ENCODE measurements around the gene GRAMD2A. TPM values are rescaled to one million over a fixed set of nuclear protein-coding genes. Genes with fewer than 3 reads are reported as not detected.
A peak's percentile ranks its signal among the peaks of the same experiment; 100 is the strongest.

GRAMD2A gene
- total RNA-seq, 4 donors from 2014 or later = 0.41 to 1.4 TPM; not detected in 2

DNA sequence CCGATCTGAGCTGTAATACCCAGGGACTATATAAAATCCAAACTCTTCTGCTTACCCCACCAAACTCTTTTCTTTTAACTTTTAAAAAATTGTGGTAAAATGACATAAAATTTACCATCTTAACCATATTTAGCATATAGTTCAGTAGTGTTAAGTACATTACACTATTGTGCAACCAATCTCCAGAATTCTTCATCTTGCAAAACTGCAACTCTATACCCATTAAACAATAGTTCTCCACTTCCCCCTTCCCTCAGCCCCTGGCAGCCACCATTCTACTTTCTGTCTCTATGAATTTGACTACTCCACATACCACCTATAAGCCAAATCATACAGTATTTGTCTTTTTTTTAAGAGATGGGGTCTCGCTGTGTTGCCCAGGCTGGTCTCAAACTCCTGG is 40.7 kb downstream of the GRAMD2A start:
- no peaks in the 10 kb centered on the region for H3K27me3 ChIP-seq
- DNase-seq = no peak
- H3K9me3 ChIP-seq = no peaks in the 10 kb centered on the region
- H3K4me1 ChIP-seq = peaks cover 0 to 31% (median 10%) of the 10 kb centered on the region in 4 donors
- TF ChIP-seq EP300 (IDR thresholded peaks at IDR 0.05; ENCODE audit: low read depth) (no peak), POLR2AphosphoS5 (IDR thresholded peaks at IDR 0.05) (no peak), POLR2A (IDR thresholded peaks at IDR 0.05) (no peak)
- TF ChIP-seq, protein P1, sequence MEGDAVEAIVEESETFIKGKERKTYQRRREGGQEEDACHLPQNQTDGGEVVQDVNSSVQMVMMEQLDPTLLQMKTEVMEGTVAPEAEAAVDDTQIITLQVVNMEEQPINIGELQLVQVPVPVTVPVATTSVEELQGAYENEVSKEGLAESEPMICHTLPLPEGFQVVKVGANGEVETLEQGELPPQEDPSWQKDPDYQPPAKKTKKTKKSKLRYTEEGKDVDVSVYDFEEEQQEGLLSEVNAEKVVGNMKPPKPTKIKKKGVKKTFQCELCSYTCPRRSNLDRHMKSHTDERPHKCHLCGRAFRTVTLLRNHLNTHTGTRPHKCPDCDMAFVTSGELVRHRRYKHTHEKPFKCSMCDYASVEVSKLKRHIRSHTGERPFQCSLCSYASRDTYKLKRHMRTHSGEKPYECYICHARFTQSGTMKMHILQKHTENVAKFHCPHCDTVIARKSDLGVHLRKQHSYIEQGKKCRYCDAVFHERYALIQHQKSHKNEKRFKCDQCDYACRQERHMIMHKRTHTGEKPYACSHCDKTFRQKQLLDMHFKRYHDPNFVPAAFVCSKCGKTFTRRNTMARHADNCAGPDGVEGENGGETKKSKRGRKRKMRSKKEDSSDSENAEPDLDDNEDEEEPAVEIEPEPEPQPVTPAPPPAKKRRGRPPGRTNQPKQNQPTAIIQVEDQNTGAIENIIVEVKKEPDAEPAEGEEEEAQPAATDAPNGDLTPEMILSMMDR (IDR thresholded peaks at IDR 0.05) = no peak
- in situ Hi-C loops (cut with MboI; ENCODE audit: low pct_ligation_motif_present in 1 of 4, low pct_unique_long_range_greater_than_20kb in 1 of 4, low sequenced_read_pairs in 3 of 4) = loop anchor here (10.0 to 25.0 kb wide), 6 partner anchors 270 to 695 kb away; partner anchors contain the start of gene NR2E3 (in 1 of the 4)
- H3K27ac ChIP-seq = no peak overlapping the region
- WGBS, 2 donors (ENCODE audit: low coverage in 1 of 2) = 90 to 91% methylated on average over 2 of the region's 2 CpGs
- intact Hi-C loops (cut with DNase I; ENCODE audit: low total_unique reads) = loop anchor here (10.0 kb wide), 1 partner anchor 412 kb away; no protein-coding TSS in a partner anchor
- no peaks in the 10 kb centered on the region for H3K36me3 ChIP-seq
- H3K4me3 ChIP-seq = peak overlapping the region in 1 of 4 donors; percentile 63

DNA sequence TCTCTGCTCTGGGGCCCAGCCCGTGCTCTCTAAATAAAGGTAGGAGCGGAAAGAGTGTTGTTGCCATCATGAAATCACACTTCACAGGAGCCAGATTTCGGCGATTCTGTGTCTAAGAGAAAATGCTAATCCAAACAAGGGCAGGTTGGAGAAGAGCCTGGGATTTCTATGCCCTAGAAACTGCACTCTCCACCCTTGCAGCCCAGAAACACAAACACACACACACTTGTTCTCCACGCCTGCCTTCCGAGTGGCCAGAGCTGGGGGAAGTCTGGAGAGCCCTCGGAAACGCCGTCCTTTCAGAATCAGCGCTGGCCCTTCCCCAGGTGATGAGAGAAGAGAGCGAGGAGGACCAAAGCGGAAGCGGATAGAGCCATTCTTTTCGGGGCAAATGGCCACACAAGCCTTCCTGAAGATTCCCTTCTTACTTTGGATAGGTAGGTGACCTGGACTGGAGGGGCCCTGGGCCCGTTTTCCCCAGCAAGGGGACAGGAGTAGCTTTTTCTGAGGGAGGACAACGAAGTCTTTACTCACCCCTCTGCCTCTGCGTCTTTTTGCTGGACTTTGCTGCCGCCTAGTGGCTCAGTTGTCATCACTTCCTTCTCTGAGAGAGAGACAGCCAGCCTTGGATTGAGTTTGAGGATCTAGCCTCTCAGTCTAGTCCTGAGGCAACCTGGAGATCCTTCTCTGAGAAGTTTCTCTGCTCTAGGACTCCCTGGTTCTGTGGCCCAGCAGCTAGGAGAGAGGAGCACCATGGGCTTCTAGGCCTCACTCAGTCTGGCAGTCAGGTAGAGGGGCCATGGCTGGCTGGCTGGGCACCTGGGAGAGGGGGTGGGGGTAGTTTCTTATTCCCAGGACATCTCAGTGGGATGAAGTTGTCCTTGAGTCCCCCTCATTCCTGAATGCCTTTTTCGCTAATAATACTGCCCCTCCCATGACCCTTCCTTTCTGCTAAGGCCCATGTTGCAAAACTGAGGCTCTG is 41.7 kb downstream of the GRAMD2A start:
- no peaks in the 10 kb centered on the region for H3K27me3 ChIP-seq
- in situ Hi-C loops (cut with MboI; ENCODE audit: low pct_ligation_motif_present in 1 of 4, low pct_unique_long_range_greater_than_20kb in 1 of 4, low sequenced_read_pairs in 3 of 4) (loop anchor here (10.0 to 25.0 kb wide), 6 partner anchors 269 to 694 kb away; partner anchors contain the start of gene NR2E3 (in 1 of the 4)), intact Hi-C loops (cut with DNase I; ENCODE audit: low total_unique reads) (loop anchor here (10.0 kb wide), 1 partner anchor 411 kb away; no protein-coding TSS in a partner anchor)
- WGBS, 2 donors (ENCODE audit: low coverage in 1 of 2) = 9 to 10% methylated on average over 4 to 19 of the region's 19 CpGs
- DNase-seq = peak; percentile 93
- TF ChIP-seq, protein P1 (IDR thresholded peaks at IDR 0.05) = peak; percentile 76 to 95 (median 79)
- no peak for TF ChIP-seq POLR2AphosphoS5 (IDR thresholded peaks at IDR 0.05)
- peaks cover 0 to 31% (median 10%) of the 10 kb centered on the region in 4 donors for H3K4me1 ChIP-seq
- H3K36me3 ChIP-seq = no peaks in the 10 kb centered on the region
- H3K9me3 ChIP-seq = no peaks in the 10 kb centered on the region
- peak overlapping the region; percentile 23 to 63 (median 43) for H3K4me3 ChIP-seq
- peak overlapping the region; percentile 80 to 83 (median 81) for H3K27ac ChIP-seq

DNA sequence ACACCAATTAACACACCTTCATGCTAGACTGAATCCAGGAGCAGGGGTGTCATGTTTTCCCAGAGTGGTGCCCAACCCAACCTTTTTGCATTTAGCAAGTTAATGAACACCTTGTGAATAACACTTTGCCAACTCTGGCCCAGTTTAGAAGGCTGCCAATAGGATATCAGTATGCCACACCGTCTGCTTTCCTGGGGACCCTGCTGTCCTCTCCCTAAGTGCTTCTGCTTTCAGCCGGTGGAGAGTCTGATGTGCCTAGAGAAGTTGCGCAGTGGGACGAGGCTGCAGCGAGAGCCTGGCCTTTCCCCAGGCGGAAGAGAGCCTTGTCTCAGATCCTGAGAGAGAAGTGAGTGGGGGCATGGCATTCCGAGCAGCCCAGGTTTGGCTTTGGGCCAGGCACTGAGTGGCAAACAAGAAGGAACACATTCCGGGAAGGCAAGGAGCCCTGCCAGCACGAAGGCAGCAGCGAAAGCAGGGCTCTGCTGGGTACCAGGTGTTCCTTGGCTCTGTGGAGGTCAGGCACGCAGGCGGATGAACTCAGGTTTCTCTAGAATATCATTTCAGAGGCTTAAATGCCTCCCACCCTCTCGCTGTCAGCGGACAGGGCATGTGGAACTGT is 42.5 kb downstream of the GRAMD2A start:
- TF ChIP-seq POLR2AphosphoS5 (IDR thresholded peaks at IDR 0.05) = peak; percentile 54 to 69 (median 63)
- TF ChIP-seq EP300 (IDR thresholded peaks at IDR 0.05; ENCODE audit: low read depth) = no peak
- peak; percentile 57 for TF ChIP-seq POLR2A (IDR thresholded peaks at IDR 0.05)
- TF ChIP-seq, protein P1 (IDR thresholded peaks at IDR 0.05) = no peak
- DNase-seq = peak; percentile 86
- in situ Hi-C loops (cut with MboI; ENCODE audit: low pct_ligation_motif_present in 1 of 4, low pct_unique_long_range_greater_than_20kb in 1 of 4, low sequenced_read_pairs in 3 of 4) = loop anchor here (10.0 to 25.0 kb wide), 6 partner anchors 268 to 693 kb away; partner anchors contain the start of gene NR2E3 (in 1 of the 4)
- H3K4me1 ChIP-seq = peaks cover 0 to 31% (median 10%) of the 10 kb centered on the region in 4 donors
- peak overlapping the region; percentile 80 to 83 (median 81) for H3K27ac ChIP-seq
- intact Hi-C loops (cut with DNase I; ENCODE audit: low total_unique reads) = loop anchor here (10.0 kb wide), 1 partner anchor 410 kb away; no protein-coding TSS in a partner anchor
- H3K9me3 ChIP-seq = no peaks in the 10 kb centered on the region
- no peaks in the 10 kb centered on the region for H3K27me3 ChIP-seq
- no peaks in the 10 kb centered on the region for H3K36me3 ChIP-seq
- peak overlapping the region; percentile 23 to 63 (median 43) for H3K4me3 ChIP-seq
- 43% methylated on average over 14 of the region's 14 CpGs; no CpG with 5 or more reads in 1 of the 2 donors for WGBS, 2 donors (ENCODE audit: low coverage in 1 of 2)

All from transverse colon (tissue), 4 donors.